Esophagus (tissue), 2 donors: Measurements from ENCODE around the gene DYNLRB1. TPM values are rescaled to one million over a fixed set of nuclear protein-coding genes. Genes with fewer than 3 reads are reported as not detected.

ENCODE experiments used
- polyA plus RNA-seq, 2 donors: library from polyadenylated mRNA; stranded (reverse); fragments of 200-250 nt; gene quantifications; one replicate each; pipeline ENCODE4 v1.2.3, GENCODE V29; 2013
- donor health status: healthy with polysubstance abuse.
- donor health status: Bipolar disorder and iron deficiency.

Gene DYNLRB1
- polyA plus RNA-seq, 2 donors = 140 to 189 TPM

Other genes starting within 250 kb of the DYNLRB1 start
- 100 to 1,000 TPM; 113 to 147 TPM for gene AHCY, start 213.1 kb upstream of the DYNLRB1 start, polyA plus RNA-seq
- gene ITCH, start 153.1 kb upstream of the DYNLRB1 start, polyA plus RNA-seq = 10 to 100 TPM; 19.3 to 19.7 TPM
- gene MAP1LC3A, start 42.3 kb downstream of the DYNLRB1 start, polyA plus RNA-seq = 10 to 100 TPM; 28.7 to 29.5 TPM
- 10 to 100 TPM; 14.2 to 22.5 TPM for gene PIGU, start 160.7 kb downstream of the DYNLRB1 start, polyA plus RNA-seq
- gene TP53INP2, start 187.9 kb downstream of the DYNLRB1 start, polyA plus RNA-seq = 10 to 100 TPM; 39.5 to 57.1 TPM